ENCODE measurements around the gene RHOF. TPM values are rescaled to one million over a fixed set of nuclear protein-coding genes. Genes with fewer than 3 reads are reported as not detected.

The RHOF gene
- total RNA-seq, 1 experiment from 2014 or later = 29.1 TPM

DNA sequence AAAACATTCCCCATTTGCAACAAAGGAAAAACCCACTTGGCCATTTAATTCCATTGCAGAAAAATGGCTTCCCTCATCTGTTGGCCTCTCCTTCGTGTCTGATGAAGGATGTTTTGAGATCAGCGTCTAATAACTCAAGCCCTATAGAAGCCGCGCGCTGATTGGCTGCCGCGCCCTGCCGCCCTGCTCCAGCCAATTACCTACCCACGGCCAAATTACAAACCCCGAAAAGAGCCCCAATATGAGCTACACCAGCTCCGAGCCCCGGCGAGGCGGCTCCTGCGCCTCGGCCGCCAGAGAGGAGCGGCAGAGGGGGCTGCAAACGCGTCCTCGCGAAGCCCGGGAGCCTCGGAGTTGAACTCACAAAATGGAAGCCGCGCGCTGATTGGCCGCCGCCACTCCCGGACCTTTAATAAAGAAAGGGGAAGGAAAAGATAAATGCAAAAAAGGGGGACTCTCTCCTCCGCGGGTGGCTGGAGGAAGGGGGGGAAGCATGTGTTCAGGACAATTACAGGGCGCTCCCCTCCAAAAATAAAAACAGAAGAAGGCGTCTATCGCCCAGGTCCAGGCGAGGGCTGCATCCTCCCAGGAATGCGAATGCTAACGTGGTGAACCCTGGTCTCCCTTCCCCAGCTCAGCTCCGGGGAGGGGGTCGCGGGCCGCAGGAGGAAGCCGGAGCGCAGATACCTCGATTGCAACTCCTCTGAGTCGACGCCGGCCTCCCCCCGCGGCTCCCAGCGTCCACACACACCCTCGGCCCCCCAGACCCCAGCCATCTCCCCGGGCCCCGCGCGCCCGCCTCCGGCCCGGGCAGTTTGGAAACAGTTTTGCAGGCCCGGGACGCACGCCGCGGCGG, 9.6 kb upstream of the RHOF start:
- Histone ChIP-seq H4K20me1 (ENCODE audit: control insufficient read depth, insufficient read depth, insufficient read length) (no peaks in the 10 kb centered on the region), H3K9me3 (ENCODE audit: control insufficient read depth, low read depth, low read length) (no peaks in the 10 kb centered on the region), H2BK120ac (ENCODE audit: low read depth, low read length, poor library complexity, severe bottlenecking) (peak overlapping the region; percentile 52), H2AFZ (ENCODE audit: low read length) (no peak overlapping the region), H4K8ac (replicated peaks; ENCODE audit: insufficient read length, low read depth, low read length) (no peak overlapping the region), H3K23me2 (ENCODE audit: insufficient read length, low read depth, low read length, poor library complexity, severe bottlenecking) (peaks cover 27% of the 10 kb centered on the region), H4K91ac (ENCODE audit: insufficient read length, low read depth, low read length) (peak overlapping the region; percentile 36), H2BK5ac (ENCODE audit: insufficient read length, low read length) (peak overlapping the region; percentile 99), H3K9ac (ENCODE audit: extremely low read depth, insufficient read length, low read length) (peak overlapping the region; percentile 100), H2BK12ac (ENCODE audit: insufficient read length, low read depth, low read length) (peak overlapping the region; percentile 77), H3K27ac (ENCODE audit: insufficient read length, low read depth, low read length) (peak overlapping the region; percentile 99), H4K5ac (ENCODE audit: insufficient read length, low read depth, low read length) (peak overlapping the region; percentile 93), H3K79me2 (ENCODE audit: insufficient read depth, low read length) (no peaks in the 10 kb centered on the region; the same call in 1 of the 2 replicates), H3K56ac (ENCODE audit: insufficient read length, low read depth, low read length) (peak overlapping the region; percentile 94), H3K4me2 (ENCODE audit: insufficient read depth, insufficient read length, low read length) (peak overlapping the region; percentile 98), H2BK20ac (ENCODE audit: low read depth, low read length, poor library complexity, severe bottlenecking) (no peak overlapping the region), H3K23ac (ENCODE audit: insufficient read length, low read depth, low read length) (no peak overlapping the region), H2BK15ac (ENCODE audit: low read depth, low read length) (no peak overlapping the region), H2AK5ac (ENCODE audit: insufficient read length, low read length) (peak overlapping the region; percentile 98), H3T11ph (ENCODE audit: low read length) (no peak overlapping the region), H3K27me3 (ENCODE audit: insufficient read depth, low read length) (no peaks in the 10 kb centered on the region), H3K18ac (ENCODE audit: insufficient read length, low read depth, low read length) (peak overlapping the region; percentile 96), H3K4me1 (ENCODE audit: insufficient read depth, low read length) (peaks cover 6% of the 10 kb centered on the region; the same call in 1 of the 2 replicates), H3K4ac (ENCODE audit: low read depth, low read length) (no peak overlapping the region; the same call in 1 of the 2 replicates), H3K79me1 (ENCODE audit: insufficient read depth, low read depth, low read length, poor library complexity, severe bottlenecking) (no peaks in the 10 kb centered on the region), H3K14ac (ENCODE audit: insufficient read depth, low read length) (peak overlapping the region; percentile 95; the same call in 1 of the 2 replicates)
- Mint-ChIP-seq H3K36me3 (ENCODE audit: insufficient read depth in 1 of 3, low read depth in 3 of 3) (peaks cover 16 to 31% (median 30%) of the 10 kb centered on the region in 3 experiments), H3K4me1 (peaks cover 39 to 46% of the 10 kb centered on the region in 2 experiments), H3K27ac (peak overlapping the region; percentile 98 to 100 (median 100)), H3K9me3 (no peaks in the 10 kb centered on the region), H3K4me3 (peak overlapping the region; percentile 82 to 83), H3K27me3 (ENCODE audit: low read depth) (no peaks in the 10 kb centered on the region; the same call in 1 of the 2 replicates)
- TF ChIP-seq, protein P1, sequence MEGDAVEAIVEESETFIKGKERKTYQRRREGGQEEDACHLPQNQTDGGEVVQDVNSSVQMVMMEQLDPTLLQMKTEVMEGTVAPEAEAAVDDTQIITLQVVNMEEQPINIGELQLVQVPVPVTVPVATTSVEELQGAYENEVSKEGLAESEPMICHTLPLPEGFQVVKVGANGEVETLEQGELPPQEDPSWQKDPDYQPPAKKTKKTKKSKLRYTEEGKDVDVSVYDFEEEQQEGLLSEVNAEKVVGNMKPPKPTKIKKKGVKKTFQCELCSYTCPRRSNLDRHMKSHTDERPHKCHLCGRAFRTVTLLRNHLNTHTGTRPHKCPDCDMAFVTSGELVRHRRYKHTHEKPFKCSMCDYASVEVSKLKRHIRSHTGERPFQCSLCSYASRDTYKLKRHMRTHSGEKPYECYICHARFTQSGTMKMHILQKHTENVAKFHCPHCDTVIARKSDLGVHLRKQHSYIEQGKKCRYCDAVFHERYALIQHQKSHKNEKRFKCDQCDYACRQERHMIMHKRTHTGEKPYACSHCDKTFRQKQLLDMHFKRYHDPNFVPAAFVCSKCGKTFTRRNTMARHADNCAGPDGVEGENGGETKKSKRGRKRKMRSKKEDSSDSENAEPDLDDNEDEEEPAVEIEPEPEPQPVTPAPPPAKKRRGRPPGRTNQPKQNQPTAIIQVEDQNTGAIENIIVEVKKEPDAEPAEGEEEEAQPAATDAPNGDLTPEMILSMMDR (conservative IDR thresholded peaks at IDR 0.05) = no peak
- WGBS (ENCODE audit: extremely low coverage, insufficient read length, low lambda C conversion rate) = no CpG with 5 or more reads among the region's 65 CpGs
- DNase-seq = peak; percentile 90
